ENCODE data around the gene PCTP. TPM values are rescaled to one million over a fixed set of nuclear protein-coding genes. Genes with fewer than 3 reads are reported as not detected.

The PCTP gene
- total RNA-seq, 4 donors from 2014 or later = 6.9 to 13.6 (median 9.7) TPM

DNA sequence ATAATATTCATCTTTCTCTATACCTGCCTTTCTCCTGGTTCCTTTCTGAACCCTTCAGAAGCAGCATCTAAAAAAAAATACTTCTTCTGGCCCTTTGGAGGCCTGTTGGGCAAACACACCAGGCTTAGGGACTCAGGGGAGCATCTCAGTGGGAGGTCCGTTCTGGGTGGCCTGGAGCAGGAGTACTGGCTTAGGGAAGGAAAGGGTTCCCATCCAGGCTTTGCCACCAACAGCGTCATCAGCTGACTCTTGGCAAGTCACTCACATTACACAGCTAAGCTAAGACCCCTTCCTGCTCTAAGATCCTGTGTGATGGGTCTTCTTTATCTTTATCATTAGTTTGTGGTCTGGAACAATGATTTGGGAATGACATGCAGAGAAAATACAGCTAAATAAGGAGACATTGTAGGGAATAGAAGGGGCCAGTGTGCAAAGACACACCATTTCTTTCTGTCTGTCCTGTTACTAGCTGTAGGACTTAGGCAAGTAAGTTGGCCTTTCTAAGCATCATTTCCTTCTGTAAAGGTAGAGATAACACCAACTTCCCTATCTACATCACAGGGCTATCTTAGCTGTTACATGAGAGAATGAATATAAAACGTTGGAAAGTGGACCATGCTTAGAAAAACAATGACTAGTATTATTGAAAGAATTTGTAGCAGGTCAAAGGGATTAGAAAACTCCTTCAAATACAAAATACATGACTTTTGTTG, 9.9 kb downstream of the PCTP start:
- intact Hi-C loops (cut with DNase I) = no loop called here
- no peak for DNase-seq
- Histone ChIP-seq H3K27me3 (no peaks in the 10 kb centered on the region), H3K36me3 (no peaks in the 10 kb centered on the region), H3K9me3 (no peaks in the 10 kb centered on the region), H3K27ac (no peak overlapping the region), H3K4me3 (no peak overlapping the region), H3K4me1 (peaks cover 0 to 10% (median 0%) of the 10 kb centered on the region in 3 donors)
- TF ChIP-seq POLR2A (IDR thresholded peaks at IDR 0.05) = no peak
- no peak for TF ChIP-seq CTCF (IDR thresholded peaks at IDR 0.05)
- 17 to 52% methylated on average over 1 to 2 of the region's 3 CpGs for WGBS, 2 donors

- no peak overlapping the region for H3K27ac ChIP-seq
- 90 to 92% methylated on average over 6 of the region's 6 CpGs for WGBS, 2 donors
- no peaks in the 10 kb centered on the region for H3K27me3 ChIP-seq
- no peaks in the 10 kb centered on the region for H3K9me3 ChIP-seq
- H3K36me3 ChIP-seq = no peaks in the 10 kb centered on the region
- intact Hi-C loops (cut with DNase I) = no loop called here
- no peak for TF ChIP-seq CTCF (IDR thresholded peaks at IDR 0.05)
- no peak for TF ChIP-seq POLR2A (IDR thresholded peaks at IDR 0.05)
- H3K4me1 ChIP-seq = peaks cover 0 to 10% (median 0%) of the 10 kb centered on the region in 3 donors
- no peak for DNase-seq
- no peak overlapping the region for H3K4me3 ChIP-seq
These were observed 11.4 kb downstream of the PCTP start for GRCh38 chr17:55762086-55762858.

DNA sequence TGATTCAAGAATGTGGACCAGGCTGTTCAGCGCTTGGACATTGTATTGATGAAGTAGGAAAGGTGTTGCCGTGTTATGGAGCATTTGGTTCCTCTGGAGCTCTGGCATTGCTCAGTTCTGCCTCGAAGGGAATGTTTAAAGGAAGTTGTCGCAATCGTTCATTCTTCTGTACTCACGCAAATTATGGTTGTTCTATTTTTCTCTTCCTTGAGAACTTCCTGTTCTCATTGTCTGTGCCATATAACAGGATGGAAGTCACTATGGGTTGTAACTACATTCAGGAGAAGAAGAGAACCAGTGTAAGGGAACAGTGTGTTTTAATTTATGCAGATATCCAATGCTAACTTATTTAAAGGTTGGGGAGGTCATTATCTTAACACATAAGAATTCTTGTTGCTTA, 13.0 kb downstream of the PCTP start:
- no peaks in the 10 kb centered on the region for H3K9me3 ChIP-seq
- peaks cover 0 to 12% (median 0%) of the 10 kb centered on the region in 3 donors for H3K36me3 ChIP-seq
- intact Hi-C loops (cut with DNase I) = no loop called here
- no peak for DNase-seq
- no peak overlapping the region for H3K4me3 ChIP-seq
- peak overlapping the region in 2 of 4 donors; percentile 19 to 43 for H3K27ac ChIP-seq
- H3K4me1 ChIP-seq = peaks cover 0 to 10% (median 0%) of the 10 kb centered on the region in 3 donors
- H3K27me3 ChIP-seq = no peaks in the 10 kb centered on the region
- no peak for TF ChIP-seq CTCF (IDR thresholded peaks at IDR 0.05)
- no peak for TF ChIP-seq POLR2A (IDR thresholded peaks at IDR 0.05)
- WGBS, 2 donors = 60 to 65% methylated on average over 6 of the region's 6 CpGs

DNA sequence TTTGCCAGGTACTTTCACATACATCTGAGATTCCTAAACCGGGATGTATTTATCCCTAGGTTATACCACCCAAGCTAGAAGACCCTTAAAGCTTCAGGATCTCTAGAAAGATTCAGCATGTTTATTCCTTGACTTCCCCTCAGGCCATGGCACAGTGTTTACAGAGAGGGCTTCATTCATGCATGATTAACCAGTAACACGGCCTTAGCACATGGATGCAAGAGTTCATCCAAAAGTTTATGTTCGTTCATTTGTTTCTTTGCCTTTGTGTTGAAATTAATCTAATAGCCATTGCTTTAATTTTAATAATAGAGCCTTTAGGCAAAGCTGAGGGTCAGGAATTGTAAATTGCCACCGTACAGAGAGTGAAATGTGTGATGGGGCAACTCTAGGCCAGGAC, 13.8 kb downstream of the PCTP start:
- DNase-seq = no peak
- no peak overlapping the region for H3K4me3 ChIP-seq
- intact Hi-C loops (cut with DNase I) = no loop called here
- H3K9me3 ChIP-seq = no peaks in the 10 kb centered on the region
- peaks cover 0 to 19% (median 0%) of the 10 kb centered on the region in 3 donors for H3K36me3 ChIP-seq
- 67 to 85% methylated on average over 4 of the region's 4 CpGs for WGBS, 2 donors
- H3K27ac ChIP-seq = peak overlapping the region in 2 of 4 donors; percentile 19 to 43
- H3K4me1 ChIP-seq = peaks cover 0 to 11% (median 5%) of the 10 kb centered on the region in 3 donors
- H3K27me3 ChIP-seq = no peaks in the 10 kb centered on the region
- no peak for TF ChIP-seq POLR2A (IDR thresholded peaks at IDR 0.05)
- no peak for TF ChIP-seq CTCF (IDR thresholded peaks at IDR 0.05)

DNA sequence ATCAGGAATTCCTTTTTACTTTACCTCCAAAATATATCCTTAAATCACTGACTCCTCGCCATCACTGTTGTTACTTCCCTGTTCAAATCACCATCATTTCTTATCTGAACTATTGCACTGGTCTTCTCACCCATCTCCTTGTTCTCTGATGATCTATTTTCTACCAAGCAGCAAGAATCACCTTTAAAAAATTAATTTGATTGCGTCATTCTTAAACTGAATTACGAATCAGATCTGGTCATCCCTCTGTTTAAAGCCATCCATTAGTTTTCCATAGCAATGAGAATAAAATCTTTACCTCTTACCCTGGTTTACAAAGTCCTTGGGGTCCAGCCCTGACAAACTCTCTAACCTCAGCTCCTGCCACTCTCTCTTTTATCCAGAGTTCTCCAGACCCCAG, 14.6 kb downstream of the PCTP start:
- Histone ChIP-seq H3K36me3 (peaks cover 0 to 21% (median 0%) of the 10 kb centered on the region in 3 donors), H3K27ac (no peak overlapping the region), H3K27me3 (no peaks in the 10 kb centered on the region), H3K4me3 (no peak overlapping the region), H3K9me3 (no peaks in the 10 kb centered on the region), H3K4me1 (peaks cover 0 to 18% (median 11%) of the 10 kb centered on the region in 3 donors)
- 92 to 93% methylated on average over 3 of the region's 3 CpGs for WGBS, 2 donors
- TF ChIP-seq POLR2A (IDR thresholded peaks at IDR 0.05) (no peak), CTCF (IDR thresholded peaks at IDR 0.05) (no peak)
- intact Hi-C loops (cut with DNase I) = no loop called here
- no peak for DNase-seq
